Activated T-cell treated with anti-CD3 and anti-CD28 coated beads for 24 hours (primary cell): ENCODE data around the gene SIRPA.

ENCODE experiments used
- DNase-seq: peaks from one replicate; pipeline ENCODE4 v3.0.0-alpha.2; 2020; ENCODE audit warnings: low read depth

SIRPA gene

GRCh38 chr20:1888796-1889463 is 6.3 kb upstream of the SIRPA start:
- no peak for DNase-seq

DNA sequence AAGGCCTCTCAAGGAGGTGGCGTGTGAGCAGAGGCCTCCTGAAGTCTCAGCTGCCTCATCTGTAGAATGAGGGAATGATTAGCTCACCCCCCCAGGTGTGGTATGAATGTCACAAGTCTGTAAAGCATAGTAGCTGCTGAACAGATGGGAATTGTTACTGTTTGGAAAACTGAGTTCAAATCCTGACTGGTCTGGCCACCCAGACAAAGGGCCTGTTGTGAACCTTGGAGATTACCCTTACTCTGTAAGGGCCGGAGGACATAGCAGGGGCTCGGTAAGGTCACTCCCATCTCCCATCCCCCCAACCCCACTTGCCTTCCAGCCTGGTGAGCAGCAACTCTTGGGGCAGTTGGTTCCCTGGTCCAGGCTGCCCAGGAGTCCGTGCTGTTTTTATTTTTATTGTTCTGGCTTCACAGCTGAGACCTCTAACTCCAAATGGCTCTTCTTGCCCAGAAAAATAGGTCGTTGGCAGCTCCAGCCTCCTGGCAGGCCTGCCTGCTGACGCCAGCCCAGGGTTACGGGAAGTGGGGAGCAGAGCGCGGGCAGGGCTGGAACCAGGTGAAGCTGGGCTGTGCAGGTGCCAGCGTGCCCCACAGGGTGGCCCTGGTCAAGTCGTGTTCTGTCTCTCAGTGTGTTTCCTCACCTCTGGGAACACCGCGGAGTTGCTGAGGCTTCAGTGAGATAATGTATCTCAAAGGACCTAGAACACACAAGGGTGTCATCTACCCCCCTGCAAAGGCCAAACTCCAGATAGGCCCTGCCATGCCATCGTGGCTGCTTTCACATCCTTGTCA is 4.5 kb upstream of the SIRPA start:
- no peak for DNase-seq

DNA sequence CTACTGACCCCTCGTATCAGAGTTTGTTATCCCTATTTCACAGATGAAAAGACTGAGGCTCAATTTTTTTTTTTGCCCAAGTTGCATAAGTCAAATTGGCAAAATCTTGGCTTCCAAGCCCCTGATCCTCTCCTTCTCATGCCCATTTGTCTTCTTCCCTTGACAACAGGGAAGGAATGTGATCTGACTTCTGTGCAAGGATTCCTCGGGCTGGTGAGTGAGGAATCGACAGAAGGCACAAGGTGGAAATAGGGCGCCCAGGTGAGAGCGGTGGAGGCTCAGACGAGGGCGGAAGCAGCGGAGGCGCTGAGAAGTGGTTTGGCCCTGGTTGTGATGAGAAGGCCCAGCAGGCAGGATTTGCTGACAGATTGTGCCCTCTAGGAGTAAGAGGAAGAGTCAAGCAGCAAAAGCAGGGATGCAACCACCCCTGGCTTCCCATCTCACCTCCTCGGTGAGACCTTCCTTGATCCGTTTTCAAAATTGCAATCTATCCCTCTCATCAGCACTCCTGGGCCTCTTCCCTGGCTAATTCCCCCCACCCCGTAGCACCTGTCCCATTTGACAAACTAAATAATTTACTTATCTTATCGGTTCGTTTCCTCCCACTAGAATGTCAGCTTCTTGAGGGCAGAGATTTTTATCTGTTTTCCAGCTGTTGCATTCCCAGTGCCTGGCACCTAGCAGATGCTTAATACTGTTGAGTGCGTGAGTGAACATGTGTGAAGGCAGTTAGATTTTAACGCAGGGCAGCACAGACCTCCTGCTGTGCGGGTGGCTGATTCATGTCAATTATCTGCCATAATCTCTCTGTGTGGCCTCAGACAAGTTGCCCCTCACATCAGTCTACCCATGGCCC is 3.7 kb upstream of the SIRPA start:
- no peak for DNase-seq

GRCh38 chr20:1892119-1892385 is 3.2 kb upstream of the SIRPA start:
- DNase-seq, result no peak

DNA sequence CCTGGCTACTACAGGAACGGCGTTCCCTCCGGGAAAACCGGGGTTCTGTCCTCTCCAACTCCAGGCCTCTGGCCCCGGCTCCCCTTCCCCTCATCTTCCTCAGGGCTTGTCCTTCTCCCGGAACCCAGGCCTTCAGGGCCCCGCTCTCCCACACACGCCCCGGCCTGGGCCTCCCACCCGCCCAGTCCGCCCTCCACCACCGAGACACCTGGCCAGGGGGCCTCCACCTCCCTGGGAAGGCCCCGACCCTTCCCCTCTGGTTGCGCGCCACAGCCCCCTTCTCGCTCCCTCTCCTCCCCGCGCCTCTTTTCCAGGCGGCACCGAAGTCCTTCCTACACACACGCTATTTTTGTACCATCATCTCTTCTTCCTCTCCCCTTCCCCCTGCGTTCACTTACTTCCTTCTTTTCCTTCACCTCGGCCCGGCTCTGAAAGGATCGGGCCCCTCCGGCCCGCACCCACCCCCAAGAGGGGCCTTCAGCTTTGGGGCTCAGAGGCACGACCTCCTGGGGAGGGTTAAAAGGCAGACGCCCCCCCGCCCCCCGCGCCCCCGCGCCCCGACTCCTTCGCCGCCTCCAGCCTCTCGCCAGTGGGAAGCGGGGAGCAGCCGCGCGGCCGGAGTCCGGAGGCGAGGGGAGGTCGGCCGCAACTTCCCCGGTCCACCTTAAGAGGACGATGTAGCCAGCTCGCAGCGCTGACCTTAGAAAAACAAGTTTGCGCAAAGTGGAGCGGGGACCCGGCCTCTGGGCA is 1.3 kb upstream of the SIRPA start:
- DNase-seq, result no peak

GRCh38 chr20:1894471-1894950 is 696 bp upstream of the SIRPA start:
- DNase-seq, result no peak

DNA sequence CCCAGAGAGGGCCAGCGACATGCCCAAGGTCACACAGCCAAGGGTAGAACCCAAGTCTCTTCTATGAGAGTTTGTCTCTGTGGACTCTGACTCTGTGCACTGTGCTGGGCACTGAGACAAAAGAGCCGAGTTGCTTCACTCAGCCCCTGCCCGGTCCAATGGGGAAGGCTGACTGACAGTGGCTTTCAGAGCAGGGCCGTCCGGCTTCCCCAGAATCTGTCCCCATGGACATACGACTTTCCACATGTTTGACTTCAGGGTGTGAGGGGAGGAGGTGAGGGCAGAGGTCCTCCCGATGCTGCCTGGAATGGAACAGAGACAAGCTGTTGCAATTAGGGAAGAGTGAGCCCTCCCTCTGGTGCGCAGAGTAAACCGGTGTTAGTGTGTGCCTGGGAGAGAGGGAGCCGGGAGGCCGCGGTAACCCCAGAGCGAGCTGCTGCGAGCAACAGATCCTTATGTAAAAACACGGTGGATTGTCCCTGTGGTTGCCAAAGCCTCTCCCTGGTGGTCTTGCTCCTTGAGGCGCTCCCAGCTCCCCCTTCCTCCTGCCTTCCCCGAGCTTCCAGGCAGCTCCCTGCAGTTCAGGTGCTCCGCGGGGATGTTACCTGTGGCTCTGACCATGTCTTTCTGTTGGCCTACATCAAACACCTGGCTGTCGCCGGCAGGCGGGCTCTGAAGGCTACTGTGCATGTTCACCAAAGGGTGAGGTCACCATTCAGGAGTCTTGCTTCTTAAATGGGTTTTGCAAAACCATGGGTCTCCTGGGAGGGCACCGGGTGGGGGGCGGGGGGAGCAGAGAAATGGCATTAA is 672 bp downstream of the SIRPA start:
- no peak for DNase-seq

DNA sequence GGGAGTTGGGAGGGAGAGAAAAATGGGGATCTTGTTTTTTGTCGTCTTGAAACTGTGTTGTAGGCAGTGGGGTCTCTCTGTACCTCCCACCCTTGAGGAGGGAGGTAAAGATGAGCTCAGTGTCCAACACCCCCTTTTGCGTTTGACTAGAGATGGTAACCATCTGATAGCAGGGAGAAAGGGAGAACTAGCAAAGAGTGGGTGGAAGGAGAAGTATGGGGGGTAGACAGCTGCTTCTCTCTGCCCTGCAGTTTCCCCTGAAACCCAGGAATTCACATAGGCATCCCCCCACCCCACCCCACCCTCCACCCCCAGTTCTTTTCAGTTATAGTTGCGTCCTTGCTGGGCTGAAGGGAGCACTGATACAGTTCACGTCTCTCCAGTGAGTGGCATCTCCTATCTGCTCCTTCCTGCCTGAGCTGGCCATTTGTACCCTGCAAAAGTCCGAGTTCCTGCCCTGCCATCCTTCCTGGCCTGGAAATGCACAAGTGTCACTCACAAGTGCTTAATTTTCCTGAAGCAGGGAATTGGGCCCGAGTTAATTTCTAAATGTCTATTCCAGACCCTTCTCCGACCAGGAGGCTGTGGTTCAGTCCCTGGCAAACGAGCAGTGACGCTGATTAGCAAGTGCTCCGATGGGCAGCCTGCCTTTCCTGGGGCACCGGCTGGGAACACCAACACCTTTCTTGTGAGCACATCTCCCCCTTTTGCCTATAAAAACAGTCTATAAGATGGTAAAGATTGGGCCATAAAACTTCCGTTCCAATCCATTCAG is 1.5 kb downstream of the SIRPA start:
- DNase-seq, result no peak

GRCh38 chr20:1897541-1897940 is 2.3 kb downstream of the SIRPA start:
- no peak for DNase-seq

DNA sequence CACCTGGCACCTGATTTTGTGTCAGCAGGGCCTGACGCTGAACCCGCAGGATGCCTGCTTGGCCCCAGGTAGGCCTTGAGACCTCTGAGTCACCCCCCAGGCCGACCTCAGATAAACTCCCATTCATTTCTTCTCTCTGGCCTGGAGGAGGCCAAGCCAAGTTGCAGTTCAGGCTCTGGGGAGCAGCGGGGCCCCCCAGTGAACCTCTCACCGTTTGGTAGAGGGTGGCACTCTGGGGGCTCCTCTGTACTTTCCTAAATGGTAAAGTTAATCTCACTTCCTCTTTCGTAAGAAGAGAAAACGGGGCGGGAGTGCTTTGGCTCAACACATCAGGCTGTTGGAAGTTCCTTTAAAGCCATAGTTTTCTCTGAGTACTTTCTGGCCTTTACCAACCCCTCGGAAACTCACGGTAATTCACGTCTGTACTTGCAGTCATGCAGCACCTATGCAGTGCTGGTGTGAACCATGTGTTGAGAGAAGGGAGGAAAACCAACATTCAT is 2.8 kb downstream of the SIRPA start:
- no peak for DNase-seq

- no peak for DNase-seq
These were observed 3.5 kb downstream of the SIRPA start for GRCh38 chr20:1898482-1899240.

- no peak for DNase-seq
These were observed 4.0 kb downstream of the SIRPA start for GRCh38 chr20:1899241-1899525.

DNA sequence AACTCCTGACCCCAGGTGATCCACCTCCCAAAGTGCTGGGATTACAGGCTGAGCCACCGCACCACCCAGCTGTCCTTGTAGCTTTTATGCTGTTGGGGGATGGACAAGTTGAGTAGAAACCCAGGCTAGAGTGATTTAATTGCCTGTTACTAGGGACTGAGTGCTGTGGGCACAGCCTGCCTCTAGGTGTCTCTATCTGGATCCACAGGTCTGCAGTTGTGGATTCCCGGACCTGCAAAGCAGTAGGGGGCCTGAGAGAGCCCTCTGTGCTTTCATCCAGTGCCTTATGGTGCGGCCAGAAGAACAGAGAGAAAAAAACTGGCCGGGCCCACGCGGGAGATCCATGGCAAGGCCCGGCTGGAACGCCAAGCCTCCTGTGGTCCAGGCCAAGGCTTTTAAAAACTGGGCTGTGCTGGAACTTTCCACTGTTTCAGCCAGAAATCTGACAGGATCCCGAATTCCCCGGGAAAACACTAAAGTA is 5.2 kb downstream of the SIRPA start:
- no peak for DNase-seq

GRCh38 chr20:1901704-1902103 is 6.5 kb downstream of the SIRPA start:
- DNase-seq, result no peak

- no peak for DNase-seq
These were observed 7.0 kb downstream of the SIRPA start for GRCh38 chr20:1902188-1902587.

DNA sequence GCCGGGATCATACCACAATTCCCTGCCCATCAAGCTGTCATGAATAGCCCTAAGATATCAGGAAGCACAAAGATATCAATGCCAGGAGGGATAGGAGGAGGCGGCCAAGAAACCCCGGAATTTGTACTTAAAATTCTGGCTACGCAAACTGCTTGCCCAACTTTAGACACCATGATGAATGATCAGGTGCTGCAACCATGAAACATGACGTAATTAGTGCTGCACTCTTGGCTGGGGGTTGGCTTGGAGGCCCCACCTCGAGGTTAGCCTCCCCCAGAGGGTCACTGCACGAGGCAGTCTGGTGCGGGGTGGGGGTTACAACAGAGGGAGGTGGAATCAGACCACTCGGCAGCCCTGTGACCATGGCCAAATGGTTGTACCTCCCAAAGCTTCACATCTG is 8.9 kb downstream of the SIRPA start:
- no peak for DNase-seq

DNA sequence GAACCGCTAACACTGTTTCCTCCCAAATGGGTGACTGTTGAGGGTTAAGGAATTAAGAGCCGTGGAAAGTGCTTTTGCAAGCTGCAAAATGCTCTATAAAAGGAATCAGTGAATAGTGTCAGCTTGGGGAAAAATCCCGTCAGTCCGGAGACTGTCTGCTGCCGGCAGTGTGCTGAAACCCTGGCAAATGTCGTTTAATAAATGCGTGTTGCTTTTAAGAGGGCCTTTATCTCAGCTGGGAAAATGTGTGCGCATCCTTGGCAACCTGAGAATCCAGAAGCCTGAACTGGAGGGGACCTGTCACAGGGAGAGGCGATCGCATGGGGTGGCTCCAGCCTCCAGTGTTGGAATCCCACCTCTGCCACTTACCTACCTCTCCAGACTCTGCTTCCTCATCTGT is 9.8 kb downstream of the SIRPA start:
- DNase-seq, result no peak

GRCh38 chr20:1905693-1906092 is 10.5 kb downstream of the SIRPA start:
- DNase-seq, result no peak

- no peak for DNase-seq
These were observed 11.3 kb downstream of the SIRPA start for GRCh38 chr20:1906361-1907051.
